ENCODE results near the gene PACC1.

The PACC1 gene

DNA sequence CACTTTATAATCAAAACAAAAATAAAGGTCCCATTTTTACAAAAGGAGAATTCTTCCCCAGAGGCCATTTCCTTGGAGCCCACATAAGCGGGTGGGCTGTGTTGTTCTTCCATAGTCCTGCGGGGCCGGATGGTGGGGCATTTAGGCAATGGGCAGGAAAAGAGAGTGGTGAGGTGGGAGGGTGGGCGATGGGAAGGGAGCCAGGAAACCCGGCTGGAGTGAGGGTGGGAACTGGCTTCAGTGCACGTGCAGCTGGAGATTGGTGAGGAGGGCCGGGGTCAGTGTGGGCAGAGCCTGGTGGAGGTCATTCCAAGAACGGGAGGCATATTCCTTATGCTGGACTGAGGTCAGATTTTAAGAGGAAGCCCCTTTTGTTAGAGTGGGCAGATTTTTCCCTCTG lies 31.6 kb upstream of the PACC1 start:
- TF ChIP-seq, protein P1, sequence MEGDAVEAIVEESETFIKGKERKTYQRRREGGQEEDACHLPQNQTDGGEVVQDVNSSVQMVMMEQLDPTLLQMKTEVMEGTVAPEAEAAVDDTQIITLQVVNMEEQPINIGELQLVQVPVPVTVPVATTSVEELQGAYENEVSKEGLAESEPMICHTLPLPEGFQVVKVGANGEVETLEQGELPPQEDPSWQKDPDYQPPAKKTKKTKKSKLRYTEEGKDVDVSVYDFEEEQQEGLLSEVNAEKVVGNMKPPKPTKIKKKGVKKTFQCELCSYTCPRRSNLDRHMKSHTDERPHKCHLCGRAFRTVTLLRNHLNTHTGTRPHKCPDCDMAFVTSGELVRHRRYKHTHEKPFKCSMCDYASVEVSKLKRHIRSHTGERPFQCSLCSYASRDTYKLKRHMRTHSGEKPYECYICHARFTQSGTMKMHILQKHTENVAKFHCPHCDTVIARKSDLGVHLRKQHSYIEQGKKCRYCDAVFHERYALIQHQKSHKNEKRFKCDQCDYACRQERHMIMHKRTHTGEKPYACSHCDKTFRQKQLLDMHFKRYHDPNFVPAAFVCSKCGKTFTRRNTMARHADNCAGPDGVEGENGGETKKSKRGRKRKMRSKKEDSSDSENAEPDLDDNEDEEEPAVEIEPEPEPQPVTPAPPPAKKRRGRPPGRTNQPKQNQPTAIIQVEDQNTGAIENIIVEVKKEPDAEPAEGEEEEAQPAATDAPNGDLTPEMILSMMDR (IDR thresholded peaks at IDR 0.05; ENCODE audit: low read depth, low read length, missing control alignments) = no peak
- no peaks in the 10 kb centered on the region for H3K27me3 ChIP-seq (replicated peaks)
- H3K27ac ChIP-seq = no peak overlapping the region
- in situ Hi-C loops (cut with HindIII; ENCODE audit: low pct_ligation_motif_present, low sequenced_read_pairs) = no loop called here
- no peak for DNase-seq
- H3K4me3 ChIP-seq (ENCODE audit: low read depth, low read length) = no peak overlapping the region
- no peaks in the 10 kb centered on the region for H3K36me3 ChIP-seq (replicated peaks)

DNA sequence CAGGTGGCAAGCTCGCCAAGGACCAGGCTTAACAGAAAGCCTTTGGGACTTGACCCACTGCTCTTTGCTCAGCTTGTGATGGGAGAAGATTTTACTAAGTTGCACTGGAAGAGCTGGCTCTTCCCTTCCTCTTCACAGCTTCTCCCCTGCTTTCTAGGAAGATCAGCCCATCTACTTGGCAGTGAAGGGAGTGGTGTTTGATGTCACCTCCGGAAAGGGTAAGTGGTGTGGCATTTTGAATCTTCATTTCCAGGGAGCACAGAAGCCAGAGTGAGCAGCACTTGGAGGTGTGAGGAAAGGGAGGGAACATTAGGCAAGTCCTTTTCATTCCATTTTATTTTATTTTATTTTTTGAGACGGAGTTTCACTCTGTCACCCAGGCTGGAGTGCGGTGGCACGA lies 27.7 kb upstream of the PACC1 start:
- TF ChIP-seq, protein P1 (IDR thresholded peaks at IDR 0.05; ENCODE audit: low read depth, low read length, missing control alignments) = no peak
- no peak overlapping the region for H3K27ac ChIP-seq
- H3K27me3 ChIP-seq (replicated peaks) = no peaks in the 10 kb centered on the region
- DNase-seq = no peak
- in situ Hi-C loops (cut with HindIII; ENCODE audit: low pct_ligation_motif_present, low sequenced_read_pairs) = no loop called here
- H3K4me3 ChIP-seq (ENCODE audit: low read depth, low read length) = no peak overlapping the region
- H3K36me3 ChIP-seq (replicated peaks) = no peaks in the 10 kb centered on the region

DNA sequence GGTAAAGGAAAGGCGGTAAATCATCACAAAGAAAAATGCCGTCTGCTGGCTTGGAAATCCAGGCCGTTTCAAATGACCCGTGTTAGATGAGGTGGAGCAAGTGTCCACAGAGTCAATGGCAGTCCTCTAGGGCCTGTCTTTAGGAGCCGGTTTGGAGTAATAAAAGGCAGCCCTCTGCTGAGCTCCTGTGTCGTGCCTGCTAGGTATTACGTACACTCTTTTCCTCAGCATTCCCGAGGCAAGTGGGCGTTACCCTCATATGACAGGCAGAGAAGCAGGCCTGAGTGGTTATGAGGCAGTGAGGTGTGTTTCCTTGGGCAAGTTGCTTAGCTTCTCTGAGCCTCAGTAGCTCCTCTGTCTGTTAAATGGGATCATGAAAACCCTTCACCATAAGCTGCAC lies 25.7 kb upstream of the PACC1 start:
- no peak for DNase-seq

DNA sequence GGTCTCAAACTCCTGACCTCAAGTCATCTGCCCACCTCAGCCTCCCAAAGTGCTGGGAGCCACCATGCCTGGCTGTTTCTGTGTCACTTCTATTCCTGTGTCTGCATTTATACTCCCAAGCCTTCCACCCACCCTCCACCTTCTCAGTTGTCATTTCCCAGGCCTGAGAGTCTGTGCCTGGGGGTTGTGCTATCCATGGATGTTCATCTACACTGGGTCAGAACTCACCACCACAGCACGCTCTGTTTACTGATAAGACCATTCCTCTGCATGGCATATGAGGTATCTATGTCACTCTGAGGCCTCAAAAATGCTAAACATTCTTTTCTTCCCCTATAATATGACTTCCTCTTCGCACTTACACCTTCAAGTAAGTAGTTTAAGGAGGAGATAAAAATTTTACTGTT lies 24.1 kb upstream of the PACC1 start:
- H3K36me3 ChIP-seq (replicated peaks) = no peaks in the 10 kb centered on the region
- TF ChIP-seq, protein P1 (IDR thresholded peaks at IDR 0.05; ENCODE audit: low read depth, low read length, missing control alignments) = no peak
- no peaks in the 10 kb centered on the region for H3K27me3 ChIP-seq (replicated peaks)
- no peak overlapping the region for H3K4me3 ChIP-seq (ENCODE audit: low read depth, low read length)
- in situ Hi-C loops (cut with HindIII; ENCODE audit: low pct_ligation_motif_present, low sequenced_read_pairs) = no loop called here
- no peak overlapping the region for H3K27ac ChIP-seq
- DNase-seq = no peak

More for the DNA sequence above, 25.7 kb upstream of the PACC1 start:
- no peak overlapping the region for H3K4me3 ChIP-seq (ENCODE audit: low read depth, low read length)
- in situ Hi-C loops (cut with HindIII; ENCODE audit: low pct_ligation_motif_present, low sequenced_read_pairs) = no loop called here
- H3K27me3 ChIP-seq (replicated peaks) = no peaks in the 10 kb centered on the region
- H3K36me3 ChIP-seq (replicated peaks) = no peaks in the 10 kb centered on the region
- TF ChIP-seq, protein P1 (IDR thresholded peaks at IDR 0.05; ENCODE audit: low read depth, low read length, missing control alignments) = no peak
- no peak overlapping the region for H3K27ac ChIP-seq

DNA sequence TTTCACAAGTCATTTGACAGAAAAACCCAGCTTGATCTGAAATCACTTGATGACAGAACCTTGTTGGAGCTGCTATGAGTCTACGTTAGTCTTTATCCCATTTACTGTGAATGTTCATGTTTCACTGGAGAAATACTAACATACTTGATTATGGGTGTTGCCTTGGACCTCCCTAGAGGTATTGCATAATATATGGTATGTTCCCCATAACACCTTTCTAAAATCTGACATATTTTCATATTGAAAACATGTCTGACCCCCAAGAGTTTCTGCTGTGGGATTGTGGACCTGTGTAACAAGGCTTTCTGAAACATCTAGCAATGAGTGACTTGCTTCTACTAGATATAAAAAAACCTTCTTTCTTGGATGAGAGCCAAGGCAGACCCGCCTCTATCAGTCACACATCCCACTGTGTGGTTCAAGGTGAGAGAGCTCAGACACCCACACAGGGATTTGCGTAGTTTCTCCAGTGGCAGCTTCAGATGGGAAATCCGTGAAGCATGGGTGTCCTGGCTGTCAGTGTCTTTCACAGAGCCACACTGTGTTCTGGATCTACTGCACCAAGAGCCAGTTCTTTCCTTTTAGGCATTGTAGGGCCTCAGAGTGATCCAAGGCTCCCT lies 22.6 kb upstream of the PACC1 start:
- H3K36me3 ChIP-seq (replicated peaks) = no peaks in the 10 kb centered on the region
- no peak overlapping the region for H3K4me3 ChIP-seq (ENCODE audit: low read depth, low read length)
- no peak overlapping the region for H3K27ac ChIP-seq
- DNase-seq = no peak
- in situ Hi-C loops (cut with HindIII; ENCODE audit: low pct_ligation_motif_present, low sequenced_read_pairs) = no loop called here
- TF ChIP-seq, protein P1 (IDR thresholded peaks at IDR 0.05; ENCODE audit: low read depth, low read length, missing control alignments) = no peak
- no peaks in the 10 kb centered on the region for H3K27me3 ChIP-seq (replicated peaks)

DNA sequence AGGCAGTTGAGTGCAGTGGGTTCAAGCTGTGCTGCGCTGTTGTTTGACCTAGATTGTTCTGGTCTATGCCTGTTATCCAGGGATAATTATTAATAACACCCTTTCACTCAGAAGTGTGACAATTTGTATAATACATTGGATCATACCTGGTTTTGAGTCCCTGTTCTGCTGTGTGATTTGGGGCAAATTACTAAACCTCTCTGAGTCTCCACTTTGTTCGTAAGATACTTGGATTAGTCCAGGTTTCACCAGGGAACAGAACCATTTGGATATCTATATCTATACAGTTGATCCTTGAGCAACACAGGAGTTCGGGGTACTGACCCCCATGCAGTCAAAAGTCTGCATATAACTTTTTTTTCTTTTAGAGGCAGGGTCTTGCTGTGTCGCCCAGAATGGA lies 20.3 kb upstream of the PACC1 start:
- H3K27me3 ChIP-seq (replicated peaks) = no peaks in the 10 kb centered on the region
- no peak for DNase-seq
- no peak overlapping the region for H3K4me3 ChIP-seq (ENCODE audit: low read depth, low read length)
- TF ChIP-seq, protein P1 (IDR thresholded peaks at IDR 0.05; ENCODE audit: low read depth, low read length, missing control alignments) = no peak
- no peak overlapping the region for H3K27ac ChIP-seq
- in situ Hi-C loops (cut with HindIII; ENCODE audit: low pct_ligation_motif_present, low sequenced_read_pairs) = no loop called here
- H3K36me3 ChIP-seq (replicated peaks) = no peaks in the 10 kb centered on the region

Data from brain microvascular endothelial cell (primary cell).